Ovary (tissue), 3 donors: ENCODE results near the gene CDK9.

ENCODE experiments used
- CTCF ChIP-seq, 3 donors: fragments of 450-650 bp in 2 of 3; fragments of 200-600 bp in 1 of 3; IDR thresholded peaks; one replicate each; pipeline versions ENCODE4 v1.5.1 to v1.8.0; 2016 to 2022; ENCODE audit warnings: antibody characterized with exemption in 3 of 3, mild to moderate bottlenecking in 1 of 3
- POLR2A ChIP-seq: fragments of 450-650 bp; IDR thresholded peaks from one replicate; pipeline ENCODE4 v1.6.1; 2017; ENCODE audit warnings: antibody characterized with exemption, mild to moderate bottlenecking, moderate library complexity
- donor health status: DM: no; HTN: no; CAD: no.

- no peak for TF ChIP-seq CTCF (IDR thresholded peaks at IDR 0.05)
- TF ChIP-seq POLR2A = no peak
Observed at GRCh38 chr9:127808347-127809001, 22.6 kb downstream of the CDK9 start.
